ENCODE data around the gene ZNF791. TPM values are rescaled to one million over a fixed set of nuclear protein-coding genes. Genes with fewer than 3 reads are reported as not detected.

The ZNF791 gene
- total RNA-seq, result 14.0 and 16.8 TPM in 2 replicates

DNA sequence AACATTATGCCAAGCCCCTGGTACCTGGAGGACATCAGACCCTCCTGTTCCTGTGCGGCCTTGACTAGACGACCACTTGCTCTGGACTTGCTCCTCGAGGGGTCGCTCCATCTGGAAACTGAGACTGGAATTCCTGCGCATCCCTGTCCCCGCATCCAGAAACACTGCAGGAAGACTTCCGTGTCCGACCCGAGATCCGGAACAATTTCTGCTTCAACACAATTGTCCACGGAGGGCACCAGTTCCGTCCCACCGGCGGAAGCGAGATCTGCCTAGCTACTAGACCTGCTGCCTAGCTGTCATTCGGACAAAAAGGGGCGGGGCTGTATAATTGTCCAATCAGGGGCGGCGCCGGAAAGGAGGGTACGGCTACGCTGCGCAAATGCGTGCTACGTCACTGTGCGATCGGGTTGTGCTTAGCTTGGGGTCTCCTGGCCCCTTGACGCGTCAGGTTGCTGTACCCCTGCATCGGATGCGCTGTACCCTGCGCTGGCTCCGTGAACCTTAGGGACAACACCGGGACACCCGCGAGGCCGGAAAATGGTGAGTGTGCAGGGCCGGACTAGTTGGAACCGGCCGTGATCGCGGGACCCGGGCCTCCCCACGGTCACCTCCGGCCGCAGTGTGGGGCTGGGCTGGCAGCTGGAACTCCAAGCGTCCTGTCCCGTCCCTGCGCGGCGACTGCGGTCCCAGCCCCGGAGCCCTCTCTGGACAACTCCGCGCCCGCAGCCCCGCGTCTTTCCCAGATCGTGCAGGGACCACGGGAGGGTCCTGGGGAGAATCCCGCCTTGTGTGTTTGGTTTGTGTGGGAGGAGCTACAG lies at the start of gene ZNF791, which contains the start of gene ZNF490:
Gene ZNF791, plus strand, starts transcription at position 381 of the 821 bp plus-strand sequence. Its CDS starts 160 bp downstream, at position 541.
Gene ZNF490, minus strand, starts transcription at position 274 of the 821 bp plus-strand sequence. Its CDS starts 133 bp downstream, at position 141.

DNA sequence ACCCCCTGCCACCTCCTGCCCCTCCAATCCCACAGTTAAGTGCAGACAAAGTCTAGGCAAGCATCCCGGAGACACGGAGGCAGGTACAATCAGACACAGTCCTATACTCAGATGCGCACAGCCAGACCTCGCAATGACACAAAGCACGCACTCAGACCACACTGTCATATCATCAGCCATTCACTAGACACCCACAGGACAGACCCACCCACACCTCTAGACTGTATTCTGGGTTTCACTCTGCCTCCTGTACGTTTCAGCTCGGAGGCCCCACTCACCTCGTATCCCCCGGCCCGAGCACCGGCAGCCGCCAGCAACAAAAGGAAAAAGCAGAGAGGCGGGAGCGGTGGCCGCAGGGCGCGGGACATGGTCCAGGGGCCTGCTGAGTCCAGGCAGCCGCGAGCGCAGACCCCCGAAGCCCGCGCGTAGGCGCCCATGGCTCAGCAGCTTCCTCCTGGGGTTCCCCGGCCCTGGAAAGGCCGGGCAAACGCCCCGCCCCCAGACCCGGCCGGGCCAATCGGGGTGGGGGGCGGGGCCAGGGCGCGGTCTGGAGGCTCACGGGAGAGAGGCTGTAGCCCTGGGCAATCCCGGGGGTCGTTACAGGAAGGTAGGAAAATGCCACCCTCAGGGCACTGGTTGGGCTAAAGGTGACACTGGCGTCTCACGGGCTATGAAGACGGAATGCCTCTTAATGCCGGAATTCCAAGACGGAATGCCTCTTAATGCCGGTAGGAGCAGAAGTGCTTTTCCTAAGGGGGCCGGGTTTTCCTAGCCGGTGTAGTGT lies 55.7 kb downstream of the ZNF791 start, which contains the start of the genes MAN2B1 and WDR83:
Gene MAN2B1, minus strand, starts transcription at position 478 of the 784 bp plus-strand sequence. Its CDS starts 41 bp downstream, at position 437.
Gene WDR83, plus strand, starts transcription at position 543 of the 784 bp plus-strand sequence. CDS start 2,984 bp downstream, outside the sequence.

DNA sequence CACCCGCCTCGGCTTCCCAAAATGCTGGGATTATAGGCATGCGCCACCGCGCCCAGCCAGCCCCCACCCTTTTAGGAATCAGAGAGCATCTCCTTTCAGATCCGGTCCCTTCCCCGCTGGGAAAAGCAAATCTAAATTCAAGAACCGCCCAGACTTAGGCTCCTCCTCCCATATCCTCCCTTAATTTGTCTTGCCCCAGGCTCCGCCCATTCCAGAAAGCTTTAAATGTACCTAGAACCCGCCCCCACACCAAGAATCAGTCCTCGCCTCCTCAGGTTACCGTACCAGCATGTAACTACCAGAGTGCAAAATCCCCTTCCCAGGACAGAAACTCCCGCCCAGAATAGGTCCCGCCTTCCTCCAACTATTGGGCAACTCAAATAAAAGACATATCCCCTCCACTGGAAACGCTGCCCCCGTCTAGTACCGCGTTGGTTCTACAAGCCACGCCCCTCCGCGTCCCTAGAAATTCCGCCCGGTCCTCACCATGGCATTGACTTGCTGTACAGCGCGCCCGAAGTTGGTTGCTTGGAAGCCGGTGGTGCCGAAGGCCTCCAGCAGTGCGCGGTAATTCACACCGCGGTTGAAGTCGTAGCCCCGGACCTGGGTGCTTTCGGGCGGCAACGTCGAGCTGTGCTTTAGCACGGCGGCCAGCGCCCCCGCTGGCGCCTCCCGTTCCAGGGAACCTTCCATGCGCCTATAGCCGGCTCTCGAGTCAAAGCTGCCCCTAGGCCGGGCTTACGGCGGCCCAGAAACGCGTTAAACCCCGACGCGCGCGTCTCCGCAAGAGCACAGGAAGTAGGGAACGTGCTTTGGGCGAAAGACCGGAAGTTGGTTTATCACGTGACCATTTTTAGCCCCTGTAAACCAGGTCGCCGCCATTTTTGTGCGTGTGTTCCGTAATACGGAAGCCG lies 70.6 kb downstream of the ZNF791 start, which contains the start of gene DHPS:
Gene DHPS, minus strand, starts transcription at position 807 of the 914 bp plus-strand sequence. Its CDS starts 114 bp downstream, at position 693.

Other genes starting within 250 kb of the ZNF791 start
- gene ZNF442, start 245.2 kb upstream of the ZNF791 start, total RNA-seq, result 3.3 and 3.9 TPM in 2 replicates
- gene ZNF799, start 209.6 kb upstream of the ZNF791 start, total RNA-seq, result 2.9 and 3.3 TPM in 2 replicates
- gene ZNF443, start 169.9 kb upstream of the ZNF791 start, total RNA-seq, result 1.8 and 3.8 TPM in 2 replicates
- gene ZNF709, start 126.1 kb upstream of the ZNF791 start, total RNA-seq, result 2.9 and 4.8 TPM in 2 replicates
- 7.5 and 8.9 TPM in 2 replicates for gene ZNF564, start 59.4 kb upstream of the ZNF791 start, total RNA-seq
- 11.6 and 12.3 TPM in 2 replicates for gene ZNF490, start 107 bp upstream of the ZNF791 start, total RNA-seq
- 41.3 and 47.9 TPM in 2 replicates for gene MAN2B1, start 55.8 kb downstream of the ZNF791 start, total RNA-seq
- gene WDR83, start 55.9 kb downstream of the ZNF791 start, total RNA-seq, result 10.2 and 10.7 TPM in 2 replicates
- 43.8 and 51.4 TPM in 2 replicates for gene DHPS, start 71.0 kb downstream of the ZNF791 start, total RNA-seq
- not detected in 2 replicates for gene GNG14, start 77.1 kb downstream of the ZNF791 start, total RNA-seq
- gene FBXW9, start 85.7 kb downstream of the ZNF791 start, total RNA-seq, result 4.6 and 4.8 TPM in 2 replicates
- gene TNPO2, start 113.0 kb downstream of the ZNF791 start, total RNA-seq, result 35.6 and 65.1 TPM in 2 replicates
- 82.2 and 89.1 TPM in 2 replicates for gene TRIR, start 123.8 kb downstream of the ZNF791 start, total RNA-seq
- 51.1 and 61.2 TPM in 2 replicates for gene GET3, start 126.6 kb downstream of the ZNF791 start, total RNA-seq
- not detected in 2 replicates for gene BEST2, start 140.9 kb downstream of the ZNF791 start, total RNA-seq
- 12.5 and 19.4 TPM in 2 replicates for gene HOOK2, start 164.6 kb downstream of the ZNF791 start, total RNA-seq
- 60.2 and 68.0 TPM in 2 replicates for gene JUNB, start 180.6 kb downstream of the ZNF791 start, total RNA-seq
- 184 and 256 TPM in 2 replicates for gene PRDX2, start 190.9 kb downstream of the ZNF791 start, total RNA-seq
- not detected in 2 replicates for gene THSD8, start 191.1 kb downstream of the ZNF791 start, total RNA-seq
- 7.1 and 23.5 TPM in 2 replicates for gene RNASEH2A, start 195.7 kb downstream of the ZNF791 start, total RNA-seq
- gene RTBDN, start 223.7 kb downstream of the ZNF791 start, total RNA-seq, result not detected in 2 replicates
- 0.28 TPM in 1 of 2 replicates, not detected in the other for gene MAST1, start 227.6 kb downstream of the ZNF791 start, total RNA-seq

Measured in smooth muscle cell of the umbilical artery (primary cell).